ENCODE measurements around the gene SLC25A19. TPM values are rescaled to one million over a fixed set of nuclear protein-coding genes. Genes with fewer than 3 reads are reported as not detected.

Gene SLC25A19
- total RNA-seq: 8.9 and 13.2 TPM in 2 replicates
- polyA plus RNA-seq: 12.2 and 17.7 TPM in 2 replicates

DNA sequence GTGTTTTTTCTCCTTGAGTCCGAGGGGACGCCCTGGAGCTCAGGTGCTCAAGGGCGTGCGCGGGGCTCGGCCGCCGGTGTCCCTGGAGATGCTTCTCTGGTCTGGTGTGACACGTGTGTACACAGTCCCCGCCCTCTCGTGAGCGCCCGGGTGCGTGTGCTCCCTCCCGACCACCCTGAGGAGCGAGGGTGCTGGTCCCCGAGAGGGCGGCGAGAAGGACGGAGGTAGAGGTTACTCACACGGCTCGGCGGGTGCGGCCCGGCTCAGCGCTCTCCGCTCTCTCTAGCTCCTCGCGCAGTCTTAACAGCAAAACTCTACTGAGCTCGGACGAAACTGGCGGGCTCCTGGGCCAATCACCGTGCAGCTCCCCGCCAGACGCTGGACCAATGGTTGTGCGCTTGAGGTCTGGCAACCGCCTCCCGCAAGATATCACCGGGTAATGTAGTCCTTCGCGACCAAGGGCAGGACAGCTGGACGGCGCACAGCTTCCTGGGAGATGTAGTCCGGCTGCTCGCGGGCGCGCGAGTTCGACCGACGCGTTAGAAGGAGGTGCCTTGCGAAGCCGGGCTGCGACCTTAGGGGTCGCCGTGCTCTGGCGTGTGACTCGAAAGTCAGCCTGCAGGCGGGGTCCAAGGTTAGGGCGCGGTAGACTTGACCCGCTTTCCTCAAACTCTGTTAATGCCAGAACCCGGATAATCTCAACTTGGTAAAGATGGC, at the start of gene SLC25A19:
TSS of gene SLC25A19 (minus strand) at position 319 of the 717 bp plus-strand sequence. CDS start 2,669 bp downstream, outside the sequence.
- Histone ChIP-seq H3K27ac (peak within 1 kb of the TSS; percentile 39), H3K36me3 (no peaks in the 10 kb centered on the region), H3K4me1 (ENCODE audit: low read depth) (no peaks in the 10 kb centered on the region), H3K4me3 (peak within 1 kb of the TSS; percentile 59), H3K27me3 (no peaks in the 10 kb centered on the region), H3K9me3 (ENCODE audit: low read depth) (no peaks in the 10 kb centered on the region)
- TF ChIP-seq, protein P1, sequence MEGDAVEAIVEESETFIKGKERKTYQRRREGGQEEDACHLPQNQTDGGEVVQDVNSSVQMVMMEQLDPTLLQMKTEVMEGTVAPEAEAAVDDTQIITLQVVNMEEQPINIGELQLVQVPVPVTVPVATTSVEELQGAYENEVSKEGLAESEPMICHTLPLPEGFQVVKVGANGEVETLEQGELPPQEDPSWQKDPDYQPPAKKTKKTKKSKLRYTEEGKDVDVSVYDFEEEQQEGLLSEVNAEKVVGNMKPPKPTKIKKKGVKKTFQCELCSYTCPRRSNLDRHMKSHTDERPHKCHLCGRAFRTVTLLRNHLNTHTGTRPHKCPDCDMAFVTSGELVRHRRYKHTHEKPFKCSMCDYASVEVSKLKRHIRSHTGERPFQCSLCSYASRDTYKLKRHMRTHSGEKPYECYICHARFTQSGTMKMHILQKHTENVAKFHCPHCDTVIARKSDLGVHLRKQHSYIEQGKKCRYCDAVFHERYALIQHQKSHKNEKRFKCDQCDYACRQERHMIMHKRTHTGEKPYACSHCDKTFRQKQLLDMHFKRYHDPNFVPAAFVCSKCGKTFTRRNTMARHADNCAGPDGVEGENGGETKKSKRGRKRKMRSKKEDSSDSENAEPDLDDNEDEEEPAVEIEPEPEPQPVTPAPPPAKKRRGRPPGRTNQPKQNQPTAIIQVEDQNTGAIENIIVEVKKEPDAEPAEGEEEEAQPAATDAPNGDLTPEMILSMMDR (IDR thresholded peaks at IDR 0.05; ENCODE audit: low read depth, low read length): no peak
- peak; percentile 98 to 99 for DNase-seq (ENCODE audit: low read depth in 1 of 2, low spot score in 1 of 2)

DNA sequence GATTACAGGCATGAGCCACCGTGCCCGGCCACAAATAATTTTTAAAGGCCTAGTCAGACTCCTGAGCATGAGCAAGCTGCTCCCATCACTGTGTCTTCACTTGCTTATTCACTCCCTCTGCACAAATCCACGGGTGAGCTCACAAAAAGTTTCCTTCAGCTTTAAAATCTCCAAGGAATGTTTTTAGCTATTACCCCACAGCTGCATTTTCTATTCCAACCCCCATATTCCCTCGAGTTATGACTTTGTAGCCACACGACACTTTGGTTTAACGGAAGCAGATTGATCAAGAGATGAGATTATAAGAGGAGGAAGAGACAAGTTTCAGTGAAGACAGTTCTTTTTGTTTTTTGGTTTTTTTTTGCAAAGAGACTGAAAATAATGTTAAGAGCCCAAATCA, 49.1 kb upstream of the SLC25A19 start:
- no peak for DNase-seq (ENCODE audit: low read depth in 1 of 2, low spot score in 1 of 2)

DNA sequence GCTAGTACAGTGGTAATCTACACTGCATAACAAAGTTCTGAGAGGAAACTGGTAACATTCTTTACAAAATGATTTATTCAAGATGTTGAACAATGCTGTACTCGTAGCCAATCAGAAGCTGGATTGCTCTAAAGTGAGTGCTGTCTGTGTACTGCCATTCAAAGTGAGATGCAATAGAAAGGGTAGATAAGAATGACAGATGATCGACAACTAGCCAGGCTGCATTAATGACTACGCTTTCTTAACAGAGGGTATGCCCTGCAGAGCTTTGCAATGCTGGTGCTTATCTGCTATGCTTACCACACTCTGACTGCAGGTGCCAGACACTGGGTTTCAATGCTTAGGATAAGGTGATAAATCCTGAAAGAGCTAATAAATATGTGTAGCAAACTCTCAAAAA, 46.1 kb upstream of the SLC25A19 start:
- Histone ChIP-seq H3K27ac (no peak overlapping the region), H3K4me1 (ENCODE audit: low read depth) (peaks cover 20% of the 10 kb centered on the region), H3K4me3 (no peak overlapping the region), H3K27me3 (no peaks in the 10 kb centered on the region), H3K9me3 (ENCODE audit: low read depth) (no peaks in the 10 kb centered on the region), H3K36me3 (peaks cover 2% of the 10 kb centered on the region)
- TF ChIP-seq, protein P1 (IDR thresholded peaks at IDR 0.05; ENCODE audit: low read depth, low read length): no peak
- DNase-seq (ENCODE audit: low read depth in 1 of 2, low spot score in 1 of 2): no peak

More for the DNA sequence above, 49.1 kb upstream of the SLC25A19 start:
- Histone ChIP-seq H3K4me1 (ENCODE audit: low read depth) (peaks cover 20% of the 10 kb centered on the region), H3K27me3 (no peaks in the 10 kb centered on the region), H3K27ac (no peak overlapping the region), H3K9me3 (ENCODE audit: low read depth) (no peaks in the 10 kb centered on the region), H3K36me3 (no peaks in the 10 kb centered on the region), H3K4me3 (no peak overlapping the region)
- TF ChIP-seq, protein P1 (IDR thresholded peaks at IDR 0.05; ENCODE audit: low read depth, low read length): no peak

DNA sequence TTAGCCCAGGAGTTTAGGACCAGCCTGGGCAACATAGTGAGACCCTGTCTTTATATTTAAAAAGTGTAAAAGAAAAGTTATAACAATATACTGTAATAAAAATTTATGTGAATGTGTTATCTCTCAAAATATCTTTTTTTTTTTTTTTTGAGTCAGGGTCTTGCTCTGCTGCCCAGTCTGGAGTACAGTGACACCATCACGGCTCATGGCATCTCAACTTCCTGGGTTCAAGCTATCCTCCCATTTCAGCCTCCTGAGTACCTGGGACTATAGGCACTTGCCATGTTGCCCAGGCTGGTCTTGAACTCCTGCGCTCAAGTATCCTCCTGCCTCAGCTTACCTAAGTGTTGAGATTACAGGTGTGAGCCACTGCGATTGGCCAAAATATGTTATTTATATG, 45.5 kb upstream of the SLC25A19 start:
- TF ChIP-seq, protein P1 (IDR thresholded peaks at IDR 0.05; ENCODE audit: low read depth, low read length): no peak

DNA sequence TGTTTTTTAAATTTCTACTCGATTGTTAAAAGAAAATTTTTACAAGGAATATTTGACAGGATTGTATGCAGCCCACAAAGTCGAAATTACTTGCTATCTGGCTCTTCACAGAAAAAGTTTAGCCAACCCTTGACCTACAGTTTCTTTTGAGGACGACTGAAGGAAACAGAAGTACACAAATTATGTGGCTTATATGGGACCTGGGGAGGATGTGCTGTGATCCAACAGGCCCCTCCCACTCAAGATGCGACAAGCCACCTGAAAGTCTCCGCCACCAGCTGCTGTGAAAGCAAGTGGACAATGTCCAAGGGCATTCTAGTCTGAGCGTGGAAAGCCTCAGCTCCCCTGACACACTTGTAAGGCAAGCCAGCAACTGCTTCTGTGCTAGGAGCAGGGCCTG, 42.4 kb upstream of the SLC25A19 start:
- Histone ChIP-seq H3K36me3 (peaks cover 2% of the 10 kb centered on the region), H3K27ac (no peak overlapping the region), H3K27me3 (no peaks in the 10 kb centered on the region), H3K4me3 (no peak overlapping the region), H3K4me1 (ENCODE audit: low read depth) (peaks cover 18% of the 10 kb centered on the region), H3K9me3 (ENCODE audit: low read depth) (no peaks in the 10 kb centered on the region)
- TF ChIP-seq, protein P1 (IDR thresholded peaks at IDR 0.05; ENCODE audit: low read depth, low read length): no peak
- no peak for DNase-seq (ENCODE audit: low read depth in 1 of 2, low spot score in 1 of 2)

More for the DNA sequence above, 45.5 kb upstream of the SLC25A19 start:
- Histone ChIP-seq H3K36me3 (peaks cover 2% of the 10 kb centered on the region), H3K27me3 (no peaks in the 10 kb centered on the region), H3K4me3 (no peak overlapping the region), H3K4me1 (ENCODE audit: low read depth) (peaks cover 20% of the 10 kb centered on the region), H3K27ac (no peak overlapping the region), H3K9me3 (ENCODE audit: low read depth) (no peaks in the 10 kb centered on the region)
- DNase-seq (ENCODE audit: low read depth in 1 of 2, low spot score in 1 of 2): no peak

Measured in cardiac muscle cell (in vitro differentiated cells and primary cell).